Measurements from ENCODE around the gene AMIGO1. TPM values are rescaled to one million over a fixed set of nuclear protein-coding genes. Genes with fewer than 3 reads are reported as not detected.

Gene AMIGO1
- total RNA-seq, 1 experiment from 2014 or later, result 2.7 TPM

GRCh38 chr1:109483672-109484518, 25.6 kb downstream of the AMIGO1 start, which contains the start of gene ATXN7L2:
Gene ATXN7L2 (plus strand): TSS chr1:109483905. CDS start chr1:109483954, 49 bp downstream.
- Histone ChIP-seq H3K9me3 (ENCODE audit: low read length) (no peaks in the 10 kb centered on the region), H3K79me2 (ENCODE audit: low read length) (peaks cover 12% of the 10 kb centered on the region; the same call in 1 of the 2 replicates), H3K36me3 (ENCODE audit: low read depth, low read length) (no peaks in the 10 kb centered on the region), H3K9me2 (replicated peaks; ENCODE audit: low read length) (no peaks in the 10 kb centered on the region), H3K27ac (ENCODE audit: low read length) (peak within 1 kb of the TSS; percentile 51), H4K20me1 (ENCODE audit: low read length) (no peaks in the 10 kb centered on the region), H3K27me3 (ENCODE audit: low read length) (peaks cover 12% of the 10 kb centered on the region), H3K4me2 (ENCODE audit: low read length) (peak within 1 kb of the TSS; percentile 98), H2AFZ (ENCODE audit: low read length) (peak within 1 kb of the TSS; percentile 98), H3K4me1 (ENCODE audit: insufficient read depth, low read length) (peaks cover 17% of the 10 kb centered on the region), H3K9ac (ENCODE audit: low read length) (peak within 1 kb of the TSS; percentile 94), H3F3A (ENCODE audit: low read length, unreplicated experiment) (no peaks in the 10 kb centered on the region), H3K4me3 (ENCODE audit: low read length) (peak within 1 kb of the TSS; percentile 91)
- ChIA-PET POLR2A (ENCODE audit: unreplicated experiment) (interaction anchor here (0.5 to 0.7 kb wide), 4 partner anchors 25 to 521 kb away, joined by 3 to 12 read pairs (median 4); partner anchors contain the start of gene AMIGO1), CTCF (interaction anchor here (0.5 to 0.9 kb wide), 3 partner anchors 46 to 258 kb away, joined by 3 to 7 read pairs (median 6); partner anchors contain the start of gene GSTM4)
- DNase-seq (peak; percentile 86), ATAC-seq (peak; percentile 80)
- no TSS peak for BruUV-seq (replicated peaks)
- intact Hi-C loops (cut with micrococcal nuclease), result loop anchor here (5.0 kb wide), 1 partner anchor 57 kb away; the partner anchor contains the start of gene PSMA5
- TF ChIP-seq EZH2phosphoT487 (IDR thresholded peaks at IDR 0.05; ENCODE audit: borderline replicate concordance, low read length) (no peak), CTCF (conservative IDR thresholded peaks at IDR 0.05; ENCODE audit: low read depth, low read length) (no peak), EZH2 (IDR thresholded peaks at IDR 0.05; ENCODE audit: low read length, unreplicated experiment) (no peak)

GRCh38 chr1:109482791-109483671, 26.5 kb downstream of the AMIGO1 start:
- peaks cover 12% of the 10 kb centered on the region; the same call in 1 of the 2 replicates for H3K79me2 ChIP-seq (ENCODE audit: low read length)
- no peak overlapping the region for H3K9ac ChIP-seq (ENCODE audit: low read length)
- intact Hi-C loops (cut with micrococcal nuclease), result loop anchor here (5.0 kb wide), 1 partner anchor 56 kb away; the partner anchor contains the start of gene PSMA5
- H3K27ac ChIP-seq (ENCODE audit: low read length), result no peak overlapping the region
- peak overlapping the region; percentile 98 for H3K4me2 ChIP-seq (ENCODE audit: low read length)
- ChIA-PET POLR2A (ENCODE audit: unreplicated experiment) (interaction anchor here (0.5 to 0.6 kb wide), 2 partner anchors 21 to 26 kb away, joined by 3 read pairs; partner anchors contain the start of gene AMIGO1), CTCF (interaction anchor here (0.5 to 0.9 kb wide), 3 partner anchors 47 to 257 kb away, joined by 3 to 7 read pairs (median 6); partner anchors contain the start of gene GSTM4)
- TF ChIP-seq CTCF (conservative IDR thresholded peaks at IDR 0.05; ENCODE audit: low read depth, low read length) (no peak), EZH2phosphoT487 (IDR thresholded peaks at IDR 0.05; ENCODE audit: borderline replicate concordance, low read length) (no peak), EZH2 (IDR thresholded peaks at IDR 0.05; ENCODE audit: low read length, unreplicated experiment) (no peak)
- peak; percentile 38 for ATAC-seq
- H3K4me1 ChIP-seq (ENCODE audit: insufficient read depth, low read length), result peaks cover 17% of the 10 kb centered on the region
- no TSS peak for BruUV-seq (replicated peaks)
- peaks cover 12% of the 10 kb centered on the region for H3K27me3 ChIP-seq (ENCODE audit: low read length)
- no peaks in the 10 kb centered on the region for H3K9me3 ChIP-seq (ENCODE audit: low read length)
- peak overlapping the region; percentile 76 for H3K4me3 ChIP-seq (ENCODE audit: low read length)
- no peaks in the 10 kb centered on the region for H4K20me1 ChIP-seq (ENCODE audit: low read length)
- H3K9me2 ChIP-seq (replicated peaks; ENCODE audit: low read length), result no peaks in the 10 kb centered on the region
- H2AFZ ChIP-seq (ENCODE audit: low read length), result peak overlapping the region; percentile 98
- H3K36me3 ChIP-seq (ENCODE audit: low read depth, low read length), result no peaks in the 10 kb centered on the region
- no peaks in the 10 kb centered on the region for H3F3A ChIP-seq (ENCODE audit: low read length, unreplicated experiment)
- DNase-seq, result no peak
